ENCODE measurements around the gene NEDD4. TPM values are rescaled to one million over a fixed set of nuclear protein-coding genes. Genes with fewer than 3 reads are reported as not detected.
A peak's percentile ranks its signal among the peaks of the same experiment; 100 is the strongest.
"Not testable (repeated sequence)": the region's sequence is repeated elsewhere in the genome, so short reads cannot be mapped to it uniquely, and the experiment has no call there.

NEDD4 gene
- polyA plus RNA-seq, 3 donors, result 1.2 to 3.8 (median 1.3) TPM

DNA sequence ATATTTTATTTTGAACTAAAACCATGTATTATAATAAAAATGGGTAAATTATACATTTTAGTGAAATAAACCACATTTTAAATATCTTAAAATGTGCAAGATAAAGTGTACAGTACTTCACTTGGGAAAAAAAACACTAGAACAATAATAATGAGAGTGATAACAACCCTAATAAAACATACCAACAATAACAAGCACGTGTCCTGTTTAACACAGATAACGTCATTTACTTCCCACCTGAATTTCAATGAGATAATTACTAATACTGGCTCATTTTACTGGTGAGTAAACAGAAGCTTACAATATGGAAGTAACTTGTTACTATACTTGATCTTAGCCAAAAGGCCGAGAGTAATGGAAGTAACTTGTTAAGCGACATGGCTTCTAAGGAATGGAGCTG, 140.3 kb downstream of the NEDD4 start:
- Histone ChIP-seq H3K27me3 (ENCODE audit: control insufficient read depth in 2 of 2, insufficient read depth in 2 of 2, low read length in 2 of 2) (no peaks in the 10 kb centered on the region), H3K9me3 (replicated peaks in 1 of 2; ENCODE audit: control insufficient read depth in 1 of 2, insufficient read depth in 1 of 2, low read length in 2 of 2) (no peaks in the 10 kb centered on the region), H3K36me3 (replicated peaks in 1 of 2; ENCODE audit: control insufficient read depth in 1 of 2, insufficient read depth in 2 of 2, low read length in 2 of 2) (peaks cover 0 to 5% of the 10 kb centered on the region in 2 donors), H3K4me2 (replicated peaks; ENCODE audit: extremely low read depth, low read length, poor library complexity, severe bottlenecking) (no peak overlapping the region), H3K4me1 (ENCODE audit: control insufficient read depth in 1 of 2, insufficient read depth in 2 of 2, low read length in 2 of 2) (no peaks in the 10 kb centered on the region), H2AFZ (ENCODE audit: insufficient read depth, low read depth, low read length, poor library complexity, severe bottlenecking) (no peak overlapping the region), H4K20me1 (ENCODE audit: insufficient read depth, low read length) (no peaks in the 10 kb centered on the region), H3K79me2 (ENCODE audit: insufficient read depth, low read length) (no peaks in the 10 kb centered on the region), H3K27ac (ENCODE audit: low read depth in 1 of 2, low read length in 2 of 2) (no peak overlapping the region), H3K4me3 (replicated peaks in 1 of 3; ENCODE audit: low read depth in 2 of 3, low read length in 3 of 3) (no peak overlapping the region), H3K9ac (ENCODE audit: insufficient read depth, low read length, poor library complexity, severe bottlenecking) (no peak overlapping the region)
- WGBS (ENCODE audit: insufficient coverage), result no CpG with 5 or more reads among the region's 4 CpGs
- TF ChIP-seq, protein P1, sequence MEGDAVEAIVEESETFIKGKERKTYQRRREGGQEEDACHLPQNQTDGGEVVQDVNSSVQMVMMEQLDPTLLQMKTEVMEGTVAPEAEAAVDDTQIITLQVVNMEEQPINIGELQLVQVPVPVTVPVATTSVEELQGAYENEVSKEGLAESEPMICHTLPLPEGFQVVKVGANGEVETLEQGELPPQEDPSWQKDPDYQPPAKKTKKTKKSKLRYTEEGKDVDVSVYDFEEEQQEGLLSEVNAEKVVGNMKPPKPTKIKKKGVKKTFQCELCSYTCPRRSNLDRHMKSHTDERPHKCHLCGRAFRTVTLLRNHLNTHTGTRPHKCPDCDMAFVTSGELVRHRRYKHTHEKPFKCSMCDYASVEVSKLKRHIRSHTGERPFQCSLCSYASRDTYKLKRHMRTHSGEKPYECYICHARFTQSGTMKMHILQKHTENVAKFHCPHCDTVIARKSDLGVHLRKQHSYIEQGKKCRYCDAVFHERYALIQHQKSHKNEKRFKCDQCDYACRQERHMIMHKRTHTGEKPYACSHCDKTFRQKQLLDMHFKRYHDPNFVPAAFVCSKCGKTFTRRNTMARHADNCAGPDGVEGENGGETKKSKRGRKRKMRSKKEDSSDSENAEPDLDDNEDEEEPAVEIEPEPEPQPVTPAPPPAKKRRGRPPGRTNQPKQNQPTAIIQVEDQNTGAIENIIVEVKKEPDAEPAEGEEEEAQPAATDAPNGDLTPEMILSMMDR (IDR thresholded peaks at IDR 0.05), result no peak
- Mint-ChIP-seq H3K27me3 (ENCODE audit: low read depth in 3 of 3) (no peaks in the 10 kb centered on the region), H3K4me3 (no peak overlapping the region), H3K9me3 (no peaks in the 10 kb centered on the region), H3K27ac (no peak overlapping the region), H3K4me1 (no peaks in the 10 kb centered on the region), H3K36me3 (peaks cover 12 to 21% of the 10 kb centered on the region in 2 donors)
- no peak for DNase-seq
- intact Hi-C loops (cut with micrococcal nuclease), result no loop called here

DNA sequence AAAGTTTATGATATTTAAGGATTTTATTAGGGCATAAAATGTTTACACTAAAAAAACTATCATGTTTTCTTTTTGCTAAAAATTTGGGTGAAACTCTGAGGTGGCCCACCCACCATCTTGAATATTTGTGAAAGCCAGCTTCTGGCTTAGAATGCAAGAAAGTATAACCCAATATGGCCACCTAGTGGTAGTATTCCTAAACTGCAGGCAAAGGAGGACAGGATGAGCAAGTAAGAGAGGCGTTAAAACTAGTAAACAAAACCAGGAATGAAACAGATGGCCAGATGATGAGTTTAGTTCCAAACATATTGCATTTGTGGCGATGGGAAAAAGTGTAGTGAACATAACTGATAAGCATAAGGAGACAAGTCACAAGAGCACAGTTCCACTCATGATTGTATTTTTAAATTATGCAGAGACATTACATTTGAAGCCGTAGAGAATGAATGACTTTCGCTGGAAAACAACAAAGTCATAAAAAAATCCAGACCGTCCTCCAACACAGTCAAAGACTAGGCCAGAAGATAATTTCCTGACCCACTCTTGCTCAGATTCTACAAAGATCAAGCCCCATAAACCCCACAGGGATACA, 147.2 kb downstream of the NEDD4 start:
- no peak overlapping the region for H3K4me2 ChIP-seq (replicated peaks; ENCODE audit: extremely low read depth, low read length, poor library complexity, severe bottlenecking)
- no peak overlapping the region for H2AFZ ChIP-seq (ENCODE audit: insufficient read depth, low read depth, low read length, poor library complexity, severe bottlenecking)
- Mint-ChIP-seq H3K4me3 (no peak overlapping the region), H3K4me1 (no peaks in the 10 kb centered on the region), H3K36me3 (peaks cover 14 to 23% of the 10 kb centered on the region in 2 donors), H3K27me3 (ENCODE audit: low read depth in 3 of 3) (peaks cover 0 to 1% (median 0%) of the 10 kb centered on the region in 3 donors), H3K9me3 (peaks cover 0 to 3% (median 0%) of the 10 kb centered on the region in 7 donors), H3K27ac (no peak overlapping the region)
- no peaks in the 10 kb centered on the region for H3K9me3 ChIP-seq (replicated peaks in 1 of 2; ENCODE audit: control insufficient read depth in 1 of 2, insufficient read depth in 1 of 2, low read length in 2 of 2)
- intact Hi-C loops (cut with micrococcal nuclease), result loop anchor here in 1 of 2 donors (5.0 kb wide), 1 partner anchor 199 kb away; no protein-coding TSS in a partner anchor
- 70% methylated on average over 2 of the region's 5 CpGs for WGBS (ENCODE audit: insufficient coverage)
- H3K27me3 ChIP-seq (ENCODE audit: control insufficient read depth in 2 of 2, insufficient read depth in 2 of 2, low read length in 2 of 2), result no peaks in the 10 kb centered on the region
- TF ChIP-seq, protein P1 (IDR thresholded peaks at IDR 0.05), result peak; percentile 94
- no peaks in the 10 kb centered on the region for H4K20me1 ChIP-seq (ENCODE audit: insufficient read depth, low read length)
- no peaks in the 10 kb centered on the region for H3K4me1 ChIP-seq (ENCODE audit: control insufficient read depth in 1 of 2, insufficient read depth in 2 of 2, low read length in 2 of 2)
- H3K79me2 ChIP-seq (ENCODE audit: insufficient read depth, low read length), result no peaks in the 10 kb centered on the region
- peak; percentile 21 to 51 (median 37) for DNase-seq
- H3K27ac ChIP-seq (ENCODE audit: low read depth in 1 of 2, low read length in 2 of 2), result no peak overlapping the region
- no peak overlapping the region for H3K4me3 ChIP-seq (replicated peaks in 1 of 3; ENCODE audit: low read depth in 2 of 3, low read length in 3 of 3)
- H3K9ac ChIP-seq (ENCODE audit: insufficient read depth, low read length, poor library complexity, severe bottlenecking), result no peak overlapping the region
- H3K36me3 ChIP-seq (replicated peaks in 1 of 2; ENCODE audit: control insufficient read depth in 1 of 2, insufficient read depth in 2 of 2, low read length in 2 of 2), result no peaks in the 10 kb centered on the region

DNA sequence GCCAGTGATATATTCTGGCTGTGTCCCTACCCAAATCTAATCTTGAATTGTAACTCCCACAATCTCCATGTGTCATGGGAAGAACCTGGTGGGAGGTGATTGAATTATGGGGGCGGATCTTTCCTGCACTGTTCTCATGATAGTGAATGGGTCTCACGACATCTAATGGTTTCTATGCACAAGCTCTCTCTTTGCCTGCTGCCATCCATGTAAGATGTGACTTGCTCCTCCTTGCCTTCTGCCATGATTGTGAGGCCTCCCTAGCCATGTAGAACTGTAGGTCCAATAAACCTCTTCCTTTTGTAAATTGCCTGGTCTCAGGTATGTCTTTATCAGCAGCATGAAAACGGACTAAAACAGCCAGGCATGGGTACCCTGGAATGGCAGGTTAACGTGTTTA, 150.5 kb downstream of the NEDD4 start:
- H3K9me3 ChIP-seq (replicated peaks in 1 of 2; ENCODE audit: control insufficient read depth in 1 of 2, insufficient read depth in 1 of 2, low read length in 2 of 2); H3K4me1 ChIP-seq (ENCODE audit: control insufficient read depth in 1 of 2, insufficient read depth in 2 of 2, low read length in 2 of 2); H3K27me3 Mint-ChIP-seq (ENCODE audit: low read depth in 3 of 3); H3K9ac ChIP-seq (ENCODE audit: insufficient read depth, low read length, poor library complexity, severe bottlenecking); intact Hi-C loops (cut with micrococcal nuclease); H3K4me2 ChIP-seq (replicated peaks; ENCODE audit: extremely low read depth, low read length, poor library complexity, severe bottlenecking); H3K79me2 ChIP-seq (ENCODE audit: insufficient read depth, low read length); H3K9me3 Mint-ChIP-seq; H3K4me3 ChIP-seq (replicated peaks in 1 of 3; ENCODE audit: low read depth in 2 of 3, low read length in 3 of 3); H4K20me1 ChIP-seq (ENCODE audit: insufficient read depth, low read length); H3K27me3 ChIP-seq (ENCODE audit: control insufficient read depth in 2 of 2, insufficient read depth in 2 of 2, low read length in 2 of 2); H3K4me3 Mint-ChIP-seq; H2AFZ ChIP-seq (ENCODE audit: insufficient read depth, low read depth, low read length, poor library complexity, severe bottlenecking); DNase-seq; H3K27ac ChIP-seq (ENCODE audit: low read depth in 1 of 2, low read length in 2 of 2); H3K36me3 ChIP-seq (replicated peaks in 1 of 2; ENCODE audit: control insufficient read depth in 1 of 2, insufficient read depth in 2 of 2, low read length in 2 of 2); H3K4me1 Mint-ChIP-seq: not testable (repeated sequence)
- Mint-ChIP-seq H3K27ac (peak overlapping the region in 1 of 7 donors; percentile 62), H3K36me3 (peaks cover 18 to 29% of the 10 kb centered on the region in 2 donors)
- WGBS (ENCODE audit: insufficient coverage), result 100% methylated on average over 2 of the region's 4 CpGs
